GM19043 (cell line): ENCODE results near the gene CIC.
A peak's percentile ranks its signal among the peaks of the same experiment; 100 is the strongest.

Experiments used
- ATAC-seq: cut with Tn5 transposase; IDR thresholded peaks from one replicate; pipeline ENCODE4 v1.9.1; 2021; ENCODE audit warnings: low read depth; ENCODE audit not compliant: unreplicated experiment

CIC gene

GRCh38 chr19:42274065-42274682 is 5.1 kb downstream of the CIC start:
- no peak for ATAC-seq

- no peak for ATAC-seq
Measured at GRCh38 chr19:42275103-42275502, 6.1 kb downstream of the CIC start.

- no peak for ATAC-seq
Measured at GRCh38 chr19:42275517-42275916, 6.5 kb downstream of the CIC start.

- no peak for ATAC-seq
Measured at GRCh38 chr19:42276284-42276683, 7.2 kb downstream of the CIC start.

- ATAC-seq, result no peak
Measured at GRCh38 chr19:42276821-42277220, 7.8 kb downstream of the CIC start.

GRCh38 chr19:42277821-42278451 is 8.9 kb downstream of the CIC start:
- no peak for ATAC-seq

GRCh38 chr19:42278452-42279154 is 9.6 kb downstream of the CIC start:
- no peak for ATAC-seq

- no peak for ATAC-seq
Measured at GRCh38 chr19:42279155-42279901, 10.3 kb downstream of the CIC start.

GRCh38 chr19:42279902-42280814 is 11.1 kb downstream of the CIC start:
- ATAC-seq, result peak; percentile 53

GRCh38 chr19:42280815-42281145 is 11.7 kb downstream of the CIC start:
- ATAC-seq, result no peak

- ATAC-seq, result no peak
Measured at GRCh38 chr19:42281146-42281826, 12.2 kb downstream of the CIC start.

GRCh38 chr19:42281827-42282762 is 13.0 kb downstream of the CIC start:
- ATAC-seq, result no peak

GRCh38 chr19:42282819-42283187 is 13.8 kb downstream of the CIC start:
- ATAC-seq, result no peak

GRCh38 chr19:42283188-42284065 is 14.4 kb downstream of the CIC start:
- no peak for ATAC-seq

- no peak for ATAC-seq
Measured at GRCh38 chr19:42284066-42284501, 15.0 kb downstream of the CIC start.

- ATAC-seq, result no peak
Measured at GRCh38 chr19:42284591-42285341, 15.7 kb downstream of the CIC start.

GRCh38 chr19:42285541-42285941 is 16.5 kb downstream of the CIC start:
- no peak for ATAC-seq
